ENCODE results near the gene VAPA. TPM values are rescaled to one million over a fixed set of nuclear protein-coding genes. Genes with fewer than 3 reads are reported as not detected.

Gene VAPA
- total and polyA plus RNA-seq, 2 donors (not counting 1 experiment from before 2014, with no cell fraction given): 235 to 420 TPM

GRCh38 chr18:9987345-9987744 is 73.5 kb downstream of the VAPA start:
- H3K4me1 ChIP-seq (ENCODE audit: control insufficient read depth, extremely low read depth, insufficient read depth, low read length): no peaks in the 10 kb centered on the region
- H3K4me3 ChIP-seq (replicated peaks in 1 of 4; ENCODE audit: control extremely low read depth in 1 of 4, insufficient read depth in 1 of 4, low read depth in 3 of 4, low read length in 4 of 4): no peak overlapping the region
- H3K9me3 ChIP-seq (ENCODE audit: control insufficient read depth, insufficient read depth, low read depth, low read length): no peaks in the 10 kb centered on the region
- H2AFZ ChIP-seq (ENCODE audit: low read length): no peak overlapping the region
- no peak for TF ChIP-seq EZH2 (IDR thresholded peaks at IDR 0.05; ENCODE audit: low read length, missing control alignments)
- no peak for TF ChIP-seq CTCF (conservative IDR thresholded peaks at IDR 0.05 in 1 of 2, IDR thresholded peaks at IDR 0.05 in 1 of 2; ENCODE audit: low read depth in 1 of 2, low read length in 2 of 2)
- no peaks in the 10 kb centered on the region for H3K27me3 ChIP-seq (ENCODE audit: control insufficient read depth, insufficient read depth, low read length)
- H3K4me2 ChIP-seq (ENCODE audit: extremely low read depth, insufficient read depth, low read length): no peak overlapping the region
- no peaks in the 10 kb centered on the region for H4K20me1 ChIP-seq (ENCODE audit: control insufficient read depth, extremely low read depth, insufficient read depth, low read length)
- H3K27ac ChIP-seq (ENCODE audit: insufficient read depth, low read length): no peak overlapping the region
- no peaks in the 10 kb centered on the region for H3K36me3 ChIP-seq (ENCODE audit: control insufficient read depth, insufficient read depth, low read length)
- DNase-seq (ENCODE audit: low read depth in 2 of 2): peak in 1 of 2 donors; percentile 30
- H3K9ac ChIP-seq (ENCODE audit: insufficient read depth, low read length): no peak overlapping the region
- H3K79me2 ChIP-seq (ENCODE audit: control insufficient read depth, insufficient read depth, low read length): no peaks in the 10 kb centered on the region

GRCh38 chr18:9987931-9988330 is 74.1 kb downstream of the VAPA start:
- no peak overlapping the region for H3K9ac ChIP-seq (ENCODE audit: insufficient read depth, low read length)
- H3K36me3 ChIP-seq (ENCODE audit: control insufficient read depth, insufficient read depth, low read length): no peaks in the 10 kb centered on the region
- H3K79me2 ChIP-seq (ENCODE audit: control insufficient read depth, insufficient read depth, low read length): no peaks in the 10 kb centered on the region
- H3K27ac ChIP-seq (ENCODE audit: insufficient read depth, low read length): no peak overlapping the region
- no peak for DNase-seq (ENCODE audit: low read depth in 2 of 2)
- H3K9me3 ChIP-seq (ENCODE audit: control insufficient read depth, insufficient read depth, low read depth, low read length): no peaks in the 10 kb centered on the region
- H3K4me3 ChIP-seq (replicated peaks in 1 of 4; ENCODE audit: control extremely low read depth in 1 of 4, insufficient read depth in 1 of 4, low read depth in 3 of 4, low read length in 4 of 4): no peak overlapping the region
- H4K20me1 ChIP-seq (ENCODE audit: control insufficient read depth, extremely low read depth, insufficient read depth, low read length): no peaks in the 10 kb centered on the region
- H3K27me3 ChIP-seq (ENCODE audit: control insufficient read depth, insufficient read depth, low read length): no peaks in the 10 kb centered on the region
- TF ChIP-seq EZH2 (IDR thresholded peaks at IDR 0.05; ENCODE audit: low read length, missing control alignments) (no peak), CTCF (conservative IDR thresholded peaks at IDR 0.05 in 1 of 2, IDR thresholded peaks at IDR 0.05 in 1 of 2; ENCODE audit: low read depth in 1 of 2, low read length in 2 of 2) (no peak)
- H2AFZ ChIP-seq (ENCODE audit: low read length): no peak overlapping the region
- no peak overlapping the region for H3K4me2 ChIP-seq (ENCODE audit: extremely low read depth, insufficient read depth, low read length)
- H3K4me1 ChIP-seq (ENCODE audit: control insufficient read depth, extremely low read depth, insufficient read depth, low read length): no peaks in the 10 kb centered on the region

GRCh38 chr18:9988665-9989064 is 74.8 kb downstream of the VAPA start:
- no peak overlapping the region for H2AFZ ChIP-seq (ENCODE audit: low read length)

More at GRCh38 chr18:9988665-9989064, 74.8 kb downstream of the VAPA start:
- no peak overlapping the region for H3K9ac ChIP-seq (ENCODE audit: insufficient read depth, low read length)
- H3K79me2 ChIP-seq (ENCODE audit: control insufficient read depth, insufficient read depth, low read length): no peaks in the 10 kb centered on the region
- H3K9me3 ChIP-seq (ENCODE audit: control insufficient read depth, insufficient read depth, low read depth, low read length): no peaks in the 10 kb centered on the region
- H3K4me3 ChIP-seq (replicated peaks in 1 of 4; ENCODE audit: control extremely low read depth in 1 of 4, insufficient read depth in 1 of 4, low read depth in 3 of 4, low read length in 4 of 4): no peak overlapping the region
- no peaks in the 10 kb centered on the region for H3K36me3 ChIP-seq (ENCODE audit: control insufficient read depth, insufficient read depth, low read length)
- no peak for DNase-seq (ENCODE audit: low read depth in 2 of 2)
- H3K27ac ChIP-seq (ENCODE audit: insufficient read depth, low read length): no peak overlapping the region
- H3K27me3 ChIP-seq (ENCODE audit: control insufficient read depth, insufficient read depth, low read length): no peaks in the 10 kb centered on the region
- H4K20me1 ChIP-seq (ENCODE audit: control insufficient read depth, extremely low read depth, insufficient read depth, low read length): no peaks in the 10 kb centered on the region
- H3K4me1 ChIP-seq (ENCODE audit: control insufficient read depth, extremely low read depth, insufficient read depth, low read length): no peaks in the 10 kb centered on the region
- H3K4me2 ChIP-seq (ENCODE audit: extremely low read depth, insufficient read depth, low read length): no peak overlapping the region
- TF ChIP-seq EZH2 (IDR thresholded peaks at IDR 0.05; ENCODE audit: low read length, missing control alignments) (no peak), CTCF (conservative IDR thresholded peaks at IDR 0.05 in 1 of 2, IDR thresholded peaks at IDR 0.05 in 1 of 2; ENCODE audit: low read depth in 1 of 2, low read length in 2 of 2) (no peak)
